ENCODE results near the gene BABAM2. TPM values are rescaled to one million over a fixed set of nuclear protein-coding genes. Genes with fewer than 3 reads are reported as not detected.

BABAM2 gene
- total RNA-seq, 1 donor from 2014 or later: 13.6 TPM

Other genes starting within 250 kb of the BABAM2 start
- gene SUPT7L, start 227.1 kb upstream of the BABAM2 start, total RNA-seq: 14.8 and 27.6 TPM in 2 replicates
- 31.3 and 39.2 TPM in 2 replicates for gene SLC4A1AP, start 226.8 kb upstream of the BABAM2 start, total RNA-seq
- 94.3 and 98.2 TPM in 2 replicates for gene MRPL33, start 119.0 kb upstream of the BABAM2 start, total RNA-seq
- gene RBKS, start 342 bp upstream of the BABAM2 start, total RNA-seq: 0.98 and 1.2 TPM in 2 replicates

All from dermis blood vessel endothelial cell (primary cell).